Measurements from ENCODE around the gene MYL11. TPM values are rescaled to one million over a fixed set of nuclear protein-coding genes. Genes with fewer than 3 reads are reported as not detected.

MYL11 gene
- polyA plus RNA-seq, 1 of the 3 experiments (the other 2 are of a cell fraction): 0.23 TPM

DNA sequence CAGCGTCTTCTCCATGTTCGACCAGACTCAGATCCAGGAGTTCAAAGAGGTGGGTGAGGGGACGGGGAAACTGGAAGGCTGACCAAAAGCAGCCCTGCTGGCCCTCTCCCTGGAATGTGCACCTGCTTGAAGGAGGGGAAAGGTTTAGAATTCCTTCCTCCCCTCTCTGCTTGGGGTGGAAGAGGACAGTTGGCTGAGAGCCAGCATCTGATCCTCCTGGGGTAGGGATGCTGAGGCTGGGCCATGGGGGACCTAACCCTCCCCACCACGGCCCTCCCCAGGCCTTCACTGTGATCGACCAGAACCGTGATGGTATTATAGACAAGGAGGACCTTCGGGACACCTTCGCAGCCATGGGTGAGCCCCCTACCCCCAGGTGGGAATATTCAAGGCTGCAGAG lies 1.3 kb downstream of the MYL11 start:
- Histone ChIP-seq H3K4me1 (ENCODE audit: control insufficient read depth in 1 of 2, insufficient read depth in 2 of 2, low read depth in 1 of 2, low read length in 1 of 2) (peaks cover 10 to 25% of the 10 kb centered on the region in 2 experiments; a peak in 3 of 4 replicates), H3K9me3 (no peaks in the 10 kb centered on the region), H3K9me2 (no peaks in the 10 kb centered on the region), H3K4me2 (no peak overlapping the region), H3K36me3 (replicated peaks in 1 of 2; ENCODE audit: control insufficient read depth in 1 of 2, insufficient read depth in 2 of 2, low read length in 1 of 2) (peaks cover 0 to 6% of the 10 kb centered on the region in 2 experiments), H3K4me3 (ENCODE audit: low read depth in 2 of 2, low read length in 1 of 2) (no peak overlapping the region), H3K79me2 (ENCODE audit: insufficient read depth) (peaks cover 15% of the 10 kb centered on the region; the same call in 1 of the 2 replicates), H3K9ac (no peak overlapping the region), H3F3A (replicated peaks; ENCODE audit: insufficient read depth) (peaks cover 19% of the 10 kb centered on the region), H3K27ac (ENCODE audit: low read depth in 2 of 2, low read length in 1 of 2) (no peak overlapping the region; a peak in 1 of 4 replicates), H4K20me1 (ENCODE audit: insufficient read depth) (peaks cover 12% of the 10 kb centered on the region; the same call in 1 of the 2 replicates), H2AFZ (ENCODE audit: low read depth) (no peak overlapping the region), H3K27me3 (ENCODE audit: insufficient read depth) (no peaks in the 10 kb centered on the region)
- 94% methylated on average over 8 of the region's 8 CpGs for WGBS (ENCODE audit: low lambda C conversion rate)
- no peak for TF ChIP-seq FOXJ3 (CRISPR knock-in tag; IDR thresholded peaks at IDR 0.05)
- TF ChIP-seq GABPA (IDR thresholded peaks at IDR 0.05; ENCODE audit: low read depth): no peak
- TF ChIP-seq RXRA (IDR thresholded peaks at IDR 0.05; ENCODE audit: borderline replicate concordance, low read depth): no peak
- TF ChIP-seq, protein P1, sequence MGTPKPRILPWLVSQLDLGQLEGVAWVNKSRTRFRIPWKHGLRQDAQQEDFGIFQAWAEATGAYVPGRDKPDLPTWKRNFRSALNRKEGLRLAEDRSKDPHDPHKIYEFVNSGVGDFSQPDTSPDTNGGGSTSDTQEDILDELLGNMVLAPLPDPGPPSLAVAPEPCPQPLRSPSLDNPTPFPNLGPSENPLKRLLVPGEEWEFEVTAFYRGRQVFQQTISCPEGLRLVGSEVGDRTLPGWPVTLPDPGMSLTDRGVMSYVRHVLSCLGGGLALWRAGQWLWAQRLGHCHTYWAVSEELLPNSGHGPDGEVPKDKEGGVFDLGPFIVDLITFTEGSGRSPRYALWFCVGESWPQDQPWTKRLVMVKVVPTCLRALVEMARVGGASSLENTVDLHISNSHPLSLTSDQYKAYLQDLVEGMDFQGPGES (IDR thresholded peaks at IDR 0.05; ENCODE audit: low read depth, low read length): no peak
- no peak for TF ChIP-seq EZH2phosphoT487 (IDR thresholded peaks at IDR 0.05; ENCODE audit: borderline replicate concordance, low read depth)
- ChIA-PET POLR2A (no interaction called here), CTCF (interaction anchor here (2.0 kb wide), 1 partner anchor 33 kb away, joined by 11 read pairs; no protein-coding TSS in a partner anchor)
- DNase-seq: no peak

DNA sequence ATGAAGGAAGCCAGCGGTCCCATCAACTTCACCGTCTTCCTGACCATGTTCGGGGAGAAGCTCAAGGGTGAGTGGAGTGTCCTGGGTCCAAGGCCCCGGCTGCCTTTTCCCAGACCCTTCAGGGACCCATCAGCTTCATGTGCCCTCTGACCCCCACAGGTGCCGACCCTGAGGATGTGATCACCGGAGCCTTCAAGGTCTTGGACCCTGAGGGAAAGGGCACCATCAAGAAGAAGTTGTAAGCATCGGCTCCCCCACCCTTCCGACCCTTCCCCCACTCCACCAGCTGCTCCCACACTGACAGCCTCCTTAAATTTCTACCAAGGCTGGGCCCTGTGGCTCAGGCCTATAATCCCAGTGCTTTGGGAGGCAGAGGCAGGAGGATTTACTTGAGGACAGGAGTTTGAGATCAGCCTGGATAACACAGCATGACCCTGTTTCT lies 1.9 kb downstream of the MYL11 start:
- WGBS (ENCODE audit: low lambda C conversion rate): 98% methylated on average over 8 of the region's 8 CpGs
- H3K9me3 ChIP-seq: no peaks in the 10 kb centered on the region
- H3F3A ChIP-seq (replicated peaks; ENCODE audit: insufficient read depth): peaks cover 19% of the 10 kb centered on the region
- H3K79me2 ChIP-seq (ENCODE audit: insufficient read depth): peaks cover 15% of the 10 kb centered on the region; the same call in 1 of the 2 replicates
- no peak overlapping the region for H3K9ac ChIP-seq
- no peak overlapping the region for H2AFZ ChIP-seq (ENCODE audit: low read depth)
- H3K9me2 ChIP-seq: no peaks in the 10 kb centered on the region
- H4K20me1 ChIP-seq (ENCODE audit: insufficient read depth): peaks cover 12% of the 10 kb centered on the region; the same call in 1 of the 2 replicates
- ChIA-PET CTCF (interaction anchor here (2.0 kb wide), 1 partner anchor 33 kb away, joined by 11 read pairs; no protein-coding TSS in a partner anchor), POLR2A (no interaction called here)
- peaks cover 0 to 6% of the 10 kb centered on the region in 2 experiments for H3K36me3 ChIP-seq (replicated peaks in 1 of 2; ENCODE audit: control insufficient read depth in 1 of 2, insufficient read depth in 2 of 2, low read length in 1 of 2)
- H3K27ac ChIP-seq (ENCODE audit: low read depth in 2 of 2, low read length in 1 of 2): no peak overlapping the region
- no peak overlapping the region for H3K4me2 ChIP-seq
- TF ChIP-seq FOSL2 (IDR thresholded peaks at IDR 0.05; ENCODE audit: borderline replicate concordance, low read depth) (no peak), EZH2phosphoT487 (IDR thresholded peaks at IDR 0.05; ENCODE audit: borderline replicate concordance, low read depth) (no peak), MXI1 (IDR thresholded peaks at IDR 0.05; ENCODE audit: low read depth, low read length) (no peak), RXRA (IDR thresholded peaks at IDR 0.05; ENCODE audit: borderline replicate concordance, low read depth) (no peak), RCOR1 (IDR thresholded peaks at IDR 0.05; ENCODE audit: low read length) (no peak), SIN3A (IDR thresholded peaks at IDR 0.05; ENCODE audit: borderline replicate concordance, low read depth, low read length) (no peak), FOXJ3 (CRISPR knock-in tag; IDR thresholded peaks at IDR 0.05) (no peak), POLR2AphosphoS5 (IDR thresholded peaks at IDR 0.05; ENCODE audit: low read depth, low read length) (no peak), MEF2A (IDR thresholded peaks at IDR 0.05; ENCODE audit: borderline replicate concordance, low read depth) (no peak), YY1 (IDR thresholded peaks at IDR 0.05; ENCODE audit: low read depth) (no peak), FOXM1 (IDR thresholded peaks at IDR 0.05; ENCODE audit: low read depth) (no peak), SMC3 (IDR thresholded peaks at IDR 0.05; ENCODE audit: low read depth, low read length) (no peak), GABPA (IDR thresholded peaks at IDR 0.05; ENCODE audit: low read depth) (no peak), NRF1 (IDR thresholded peaks at IDR 0.05; ENCODE audit: low read depth, low read length) (no peak)
- TF ChIP-seq, protein P2, sequence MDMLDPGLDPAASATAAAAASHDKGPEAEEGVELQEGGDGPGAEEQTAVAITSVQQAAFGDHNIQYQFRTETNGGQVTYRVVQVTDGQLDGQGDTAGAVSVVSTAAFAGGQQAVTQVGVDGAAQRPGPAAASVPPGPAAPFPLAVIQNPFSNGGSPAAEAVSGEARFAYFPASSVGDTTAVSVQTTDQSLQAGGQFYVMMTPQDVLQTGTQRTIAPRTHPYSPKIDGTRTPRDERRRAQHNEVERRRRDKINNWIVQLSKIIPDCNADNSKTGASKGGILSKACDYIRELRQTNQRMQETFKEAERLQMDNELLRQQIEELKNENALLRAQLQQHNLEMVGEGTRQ (IDR thresholded peaks at IDR 0.05; ENCODE audit: borderline replicate concordance, low read depth, low read length): no peak
- TF ChIP-seq, protein P1 (IDR thresholded peaks at IDR 0.05; ENCODE audit: low read depth, low read length): no peak
- TF ChIP-seq, protein P3, sequence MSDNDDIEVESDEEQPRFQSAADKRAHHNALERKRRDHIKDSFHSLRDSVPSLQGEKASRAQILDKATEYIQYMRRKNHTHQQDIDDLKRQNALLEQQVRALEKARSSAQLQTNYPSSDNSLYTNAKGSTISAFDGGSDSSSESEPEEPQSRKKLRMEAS (IDR thresholded peaks at IDR 0.05; ENCODE audit: low read depth): no peak
- no peaks in the 10 kb centered on the region for H3K27me3 ChIP-seq (ENCODE audit: insufficient read depth)
- no peak overlapping the region for H3K4me3 ChIP-seq (ENCODE audit: low read depth in 2 of 2, low read length in 1 of 2)
- peaks cover 7 to 22% of the 10 kb centered on the region in 2 experiments; a peak in 3 of 4 replicates for H3K4me1 ChIP-seq (ENCODE audit: control insufficient read depth in 1 of 2, insufficient read depth in 2 of 2, low read depth in 1 of 2, low read length in 1 of 2)
- DNase-seq: no peak

All from SK-N-SH (cell line).